ENCODE measurements around the gene RIMBP3C.
"Not testable (repeated sequence)": the region's sequence is repeated elsewhere in the genome, so short reads cannot be mapped to it uniquely, and the experiment has no call there.

- not testable (repeated sequence) for TF ChIP-seq CTCF, POLR2A (IDR thresholded peaks at IDR 0.05)
Measured at GRCh38 chr22:21532863-21533648, 18.2 kb downstream of the RIMBP3C start.
